ENCODE measurements around the gene CLDN3.

DNA sequence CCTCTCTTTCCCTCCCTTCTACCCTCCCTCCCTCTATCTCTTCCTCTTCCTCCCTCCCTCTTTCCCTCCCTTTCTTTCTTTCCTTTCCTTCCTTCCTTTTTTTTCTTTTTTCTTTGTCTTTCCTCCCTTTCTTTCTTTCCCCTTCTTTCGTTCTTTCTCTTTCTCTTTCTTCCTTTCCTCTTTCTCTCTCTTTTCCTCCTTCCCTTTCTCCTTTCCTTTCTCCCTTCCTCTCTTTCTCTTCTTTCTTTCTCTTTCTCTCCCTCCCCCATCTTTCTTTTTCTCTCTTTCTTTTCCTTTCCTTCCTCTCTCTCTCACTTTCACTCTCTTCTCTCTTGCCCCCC, 7.4 kb downstream of the CLDN3 start:
- TF ChIP-seq EZH2 (IDR thresholded peaks at IDR 0.05; ENCODE audit: borderline replicate concordance, low read length) = no peak
- TF ChIP-seq, protein P1, sequence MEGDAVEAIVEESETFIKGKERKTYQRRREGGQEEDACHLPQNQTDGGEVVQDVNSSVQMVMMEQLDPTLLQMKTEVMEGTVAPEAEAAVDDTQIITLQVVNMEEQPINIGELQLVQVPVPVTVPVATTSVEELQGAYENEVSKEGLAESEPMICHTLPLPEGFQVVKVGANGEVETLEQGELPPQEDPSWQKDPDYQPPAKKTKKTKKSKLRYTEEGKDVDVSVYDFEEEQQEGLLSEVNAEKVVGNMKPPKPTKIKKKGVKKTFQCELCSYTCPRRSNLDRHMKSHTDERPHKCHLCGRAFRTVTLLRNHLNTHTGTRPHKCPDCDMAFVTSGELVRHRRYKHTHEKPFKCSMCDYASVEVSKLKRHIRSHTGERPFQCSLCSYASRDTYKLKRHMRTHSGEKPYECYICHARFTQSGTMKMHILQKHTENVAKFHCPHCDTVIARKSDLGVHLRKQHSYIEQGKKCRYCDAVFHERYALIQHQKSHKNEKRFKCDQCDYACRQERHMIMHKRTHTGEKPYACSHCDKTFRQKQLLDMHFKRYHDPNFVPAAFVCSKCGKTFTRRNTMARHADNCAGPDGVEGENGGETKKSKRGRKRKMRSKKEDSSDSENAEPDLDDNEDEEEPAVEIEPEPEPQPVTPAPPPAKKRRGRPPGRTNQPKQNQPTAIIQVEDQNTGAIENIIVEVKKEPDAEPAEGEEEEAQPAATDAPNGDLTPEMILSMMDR (conservative IDR thresholded peaks at IDR 0.05 in 1 of 2, IDR thresholded peaks at IDR 0.05 in 1 of 2; ENCODE audit: extremely low read depth in 1 of 2, insufficient read depth in 1 of 2, low read depth in 1 of 2, low read length in 2 of 2) = no peak
